SK-N-SH (cell line): ENCODE data around the gene NR3C1. TPM values are rescaled to one million over a fixed set of nuclear protein-coding genes. Genes with fewer than 3 reads are reported as not detected.

Source experiments
- CTCF ChIA-PET: fragments of 300-600, 350-600 bp; formaldehyde crosslinking; extraction: SDS; loops from one replicate; lab custom pipeline; 2021; lab: Yijun Ruan, JAX
- POLR2A ChIA-PET: fragments of 350-600 bp; sonication (Branson Sonifier 250); formaldehyde crosslinking; extraction: SDS; loops from one replicate; lab custom pipeline; 2020; ENCODE audit warnings: antibody characterized with exemption, inconsistent platforms; lab: Yijun Ruan, JAX
- DNase-seq: peaks from one replicate; pipeline ENCODE4 v3.0.0; 2012
- H2AFZ ChIP-seq: fragments of 200-600 bp; sonication (generic); 2 replicates; pipeline ENCODE4 v1.8.1; 2016; ENCODE audit warnings: antibody characterized with exemption, mild to moderate bottlenecking, low read depth
- H3F3A ChIP-seq: fragments of 200-600 bp; sonication (generic); replicated peaks from 2 replicates; pipeline ENCODE3; 2016; ENCODE audit warnings: antibody characterized with exemption, mild to moderate bottlenecking; ENCODE audit not compliant: insufficient read depth
- H3K27ac ChIP-seq, 2 experiments: fragments of 200-500 bp in 1 of 2; fragments of 200-600 bp in 1 of 2; sonication (Bioruptor generic) in 1 of 2; sonication (generic), shearing (Covaris generic) in 1 of 2; 2 replicates each; pipeline versions ENCODE4 v1.5.1 to v1.6.1; 2014 to 2016; ENCODE audit warnings: low read depth in 2 of 2, inconsistent platforms in 1 of 2, low read length in 1 of 2, mild to moderate bottlenecking in 1 of 2, mixed read lengths in 1 of 2
- H3K27me3 ChIP-seq: fragments of 200-600 bp; sonication (generic), shearing (Covaris generic); 2 replicates; pipeline ENCODE4 v1.6.1; 2016; ENCODE audit warnings: mixed run types; ENCODE audit not compliant: insufficient read depth
- H3K36me3 ChIP-seq, 2 experiments: fragments of 200-500 bp in 1 of 2; fragments of 200-600 bp in 1 of 2; sonication (Bioruptor generic) in 1 of 2; sonication (generic) in 1 of 2; replicated peaks in 1 of 2; 2 replicates each; pipeline versions ENCODE3 to v1.5.1; 2014 to 2016; ENCODE audit warnings: low read length in 1 of 2, mild to moderate bottlenecking in 1 of 2; ENCODE audit not compliant: insufficient read depth in 2 of 2, control insufficient read depth in 1 of 2
- H3K4me1 ChIP-seq, 2 experiments: fragments of 200-500 bp in 1 of 2; fragments of 200-600 bp in 1 of 2; sonication (Bioruptor generic) in 1 of 2; sonication (generic), shearing (Covaris generic) in 1 of 2; 2 replicates each; pipeline versions ENCODE4 v1.5.1 to v1.6.1; 2014 to 2016; ENCODE audit warnings: low read depth in 1 of 2, low read length in 1 of 2, mixed run types in 1 of 2; ENCODE audit not compliant: insufficient read depth in 2 of 2, control insufficient read depth in 1 of 2
- H3K4me2 ChIP-seq: fragments of 200-600 bp; sonication (generic), shearing (Covaris generic); 2 replicates; pipeline ENCODE4 v1.6.1; 2017; ENCODE audit warnings: mixed run types
- H3K4me3 ChIP-seq, 2 experiments: fragments of 200-500 bp in 1 of 2; fragments of 200-600 bp in 1 of 2; sonication (Bioruptor generic) in 1 of 2; sonication (generic), shearing (Covaris generic) in 1 of 2; 2 replicates each; pipeline versions ENCODE4 v1.5.1 to v1.8.1; 2014 to 2016; ENCODE audit warnings: low read depth in 2 of 2, inconsistent platforms in 1 of 2, low read length in 1 of 2, mild to moderate bottlenecking in 1 of 2, mixed read lengths in 1 of 2, moderate library complexity in 1 of 2
- H3K79me2 ChIP-seq: fragments of 200-600 bp; sonication (generic); 2 replicates; pipeline ENCODE4 v1.8.1; 2017; ENCODE audit warnings: mild to moderate bottlenecking; ENCODE audit not compliant: insufficient read depth
- H3K9ac ChIP-seq: fragments of 200-600 bp; sonication (generic); 2 replicates; pipeline ENCODE4 v1.6.1; 2017; ENCODE audit warnings: mixed run types
- H3K9me2 ChIP-seq: fragments of 200-600 bp; sonication (generic); 2 replicates; pipeline ENCODE4 v1.6.1; 2017; ENCODE audit warnings: mixed run types
- H3K9me3 ChIP-seq: fragments of 200-600 bp; sonication (generic); 2 replicates; pipeline ENCODE4 v1.6.1; 2017; ENCODE audit warnings: mixed run types, mild to moderate bottlenecking, moderate library complexity
- H4K20me1 ChIP-seq: fragments of 200-600 bp; sonication (generic); 2 replicates; pipeline ENCODE4 v1.6.1; 2017; ENCODE audit warnings: mild to moderate bottlenecking, mixed run types; ENCODE audit not compliant: insufficient read depth
- ELF1 ChIP-seq: IDR thresholded peaks from 2 replicates; pipeline ENCODE4 v1.4.0; 2012
- EZH2phosphoT487 ChIP-seq: fragments of 200-600 bp; sonication (generic); IDR thresholded peaks from 2 replicates; pipeline ENCODE4 v1.6.1; 2017; ENCODE audit warnings: low read depth, mixed run types, mild to moderate bottlenecking, antibody characterized with exemption, moderate library complexity, borderline replicate concordance
- FOXM1 ChIP-seq: IDR thresholded peaks from 2 replicates; pipeline ENCODE4 v1.4.0; 2012; ENCODE audit warnings: low read depth, mild to moderate bottlenecking
- GATA2 ChIP-seq: sonication (generic); formaldehyde crosslinking; IDR thresholded peaks from 2 replicates; pipeline ENCODE4 v1.5.0; 2020; ENCODE audit warnings: mild to moderate bottlenecking, missing genetic modification reagents
- JUND ChIP-seq: IDR thresholded peaks from 2 replicates; pipeline ENCODE4 v1.4.0; 2012
- MXI1 ChIP-seq: IDR thresholded peaks from 2 replicates; pipeline ENCODE4 v1.6.1; 2012; ENCODE audit warnings: mild to moderate bottlenecking, low read depth, low read length, improper control_type of control experiment
- NFIC ChIP-seq: IDR thresholded peaks from 2 replicates; pipeline ENCODE4 v1.4.0; 2012; ENCODE audit warnings: borderline replicate concordance
- RCOR1 ChIP-seq: fragments of 150-350 bp; IDR thresholded peaks from 2 replicates; pipeline ENCODE4 v1.6.1; 2017; ENCODE audit warnings: antibody characterized with exemption, low read length
- TCF12 ChIP-seq: IDR thresholded peaks from 2 replicates; pipeline ENCODE4 v1.4.0; 2012
- TEAD4 ChIP-seq: IDR thresholded peaks from 2 replicates; pipeline ENCODE4 v1.4.0; 2012; ENCODE audit warnings: mild to moderate bottlenecking, borderline replicate concordance; ENCODE audit not compliant: insufficient read depth
- YY1 ChIP-seq: IDR thresholded peaks from 2 replicates; pipeline ENCODE4 v1.4.0; 2012; ENCODE audit warnings: low read depth, mild to moderate bottlenecking
- WGBS: methylation state at CpG from one replicate; pipeline ENCODE4 v1.1.6; 2017; ENCODE audit warnings: low lambda C conversion rate; 5-methylcytosine and 5-hydroxymethylcytosine counted together
- polyA plus RNA-seq, 3 experiments: library from polyadenylated mRNA; depleted of rRNA; stranded (reverse); fragments of >200 nt; gene quantifications; 2 replicates each; pipeline ENCODE4 v1.2.3, GENCODE V29; 2012
- TF ChIP-seq, protein P1 (sequence below): IDR thresholded peaks from 2 replicates; pipeline ENCODE4 v1.4.0; 2012; ENCODE audit warnings: low read depth
- TF ChIP-seq, protein P2 (sequence below): IDR thresholded peaks from 2 replicates; pipeline ENCODE4 v1.6.1; 2012; ENCODE audit warnings: mild to moderate bottlenecking, low read depth, low read length, moderate library complexity
- TF ChIP-seq, protein P3 (sequence below): fragments of 200-600 bp; sonication (generic); IDR thresholded peaks from 2 replicates; pipeline ENCODE4 v1.6.1; 2017; ENCODE audit warnings: antibody characterized with exemption, mild to moderate bottlenecking, moderate library complexity
- TF ChIP-seq, protein P4 (sequence below): fragments of 150-350 bp; IDR thresholded peaks from 2 replicates; pipeline ENCODE4 v1.6.1; 2016; ENCODE audit warnings: mild to moderate bottlenecking, low read depth, low read length
- TF ChIP-seq, protein P5 (sequence below): IDR thresholded peaks from 2 replicates; pipeline ENCODE4; 2012

NR3C1 gene
- polyA plus RNA-seq, 1 of the 3 experiments (the other 2 are of a cell fraction) = 7.1 TPM

DNA sequence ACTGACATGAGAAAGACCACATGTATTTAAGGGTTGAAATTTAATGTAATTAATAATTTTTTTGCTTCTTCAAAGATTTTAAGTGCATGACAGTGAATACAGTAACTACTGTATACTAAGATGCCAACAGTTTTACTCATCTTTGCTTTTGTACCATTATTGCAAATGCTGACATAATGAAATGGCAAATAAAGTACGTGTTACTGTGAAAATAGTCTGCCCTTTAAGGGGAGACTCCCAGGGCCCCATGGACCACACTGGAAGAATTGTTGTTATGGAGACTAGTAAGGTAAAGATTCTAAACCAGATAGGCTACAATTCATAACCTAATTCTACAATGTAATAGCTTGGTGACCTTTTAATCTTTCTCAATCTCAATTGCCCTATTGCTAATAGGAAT is 84.7 kb downstream of the NR3C1 start:
- TF ChIP-seq ELF1 (no peak), GATA2 (no peak), MXI1 (no peak), TCF12 (no peak), NFIC (no peak), TEAD4 (no peak), RCOR1 (no peak), JUND (no peak), FOXM1 (no peak), YY1 (no peak), EZH2phosphoT487 (no peak)
- TF ChIP-seq, protein P1, sequence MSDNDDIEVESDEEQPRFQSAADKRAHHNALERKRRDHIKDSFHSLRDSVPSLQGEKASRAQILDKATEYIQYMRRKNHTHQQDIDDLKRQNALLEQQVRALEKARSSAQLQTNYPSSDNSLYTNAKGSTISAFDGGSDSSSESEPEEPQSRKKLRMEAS = no peak
- TF ChIP-seq, protein P2, sequence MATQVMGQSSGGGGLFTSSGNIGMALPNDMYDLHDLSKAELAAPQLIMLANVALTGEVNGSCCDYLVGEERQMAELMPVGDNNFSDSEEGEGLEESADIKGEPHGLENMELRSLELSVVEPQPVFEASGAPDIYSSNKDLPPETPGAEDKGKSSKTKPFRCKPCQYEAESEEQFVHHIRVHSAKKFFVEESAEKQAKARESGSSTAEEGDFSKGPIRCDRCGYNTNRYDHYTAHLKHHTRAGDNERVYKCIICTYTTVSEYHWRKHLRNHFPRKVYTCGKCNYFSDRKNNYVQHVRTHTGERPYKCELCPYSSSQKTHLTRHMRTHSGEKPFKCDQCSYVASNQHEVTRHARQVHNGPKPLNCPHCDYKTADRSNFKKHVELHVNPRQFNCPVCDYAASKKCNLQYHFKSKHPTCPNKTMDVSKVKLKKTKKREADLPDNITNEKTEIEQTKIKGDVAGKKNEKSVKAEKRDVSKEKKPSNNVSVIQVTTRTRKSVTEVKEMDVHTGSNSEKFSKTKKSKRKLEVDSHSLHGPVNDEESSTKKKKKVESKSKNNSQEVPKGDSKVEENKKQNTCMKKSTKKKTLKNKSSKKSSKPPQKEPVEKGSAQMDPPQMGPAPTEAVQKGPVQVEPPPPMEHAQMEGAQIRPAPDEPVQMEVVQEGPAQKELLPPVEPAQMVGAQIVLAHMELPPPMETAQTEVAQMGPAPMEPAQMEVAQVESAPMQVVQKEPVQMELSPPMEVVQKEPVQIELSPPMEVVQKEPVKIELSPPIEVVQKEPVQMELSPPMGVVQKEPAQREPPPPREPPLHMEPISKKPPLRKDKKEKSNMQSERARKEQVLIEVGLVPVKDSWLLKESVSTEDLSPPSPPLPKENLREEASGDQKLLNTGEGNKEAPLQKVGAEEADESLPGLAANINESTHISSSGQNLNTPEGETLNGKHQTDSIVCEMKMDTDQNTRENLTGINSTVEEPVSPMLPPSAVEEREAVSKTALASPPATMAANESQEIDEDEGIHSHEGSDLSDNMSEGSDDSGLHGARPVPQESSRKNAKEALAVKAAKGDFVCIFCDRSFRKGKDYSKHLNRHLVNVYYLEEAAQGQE = no peak
- TF ChIP-seq, protein P3, sequence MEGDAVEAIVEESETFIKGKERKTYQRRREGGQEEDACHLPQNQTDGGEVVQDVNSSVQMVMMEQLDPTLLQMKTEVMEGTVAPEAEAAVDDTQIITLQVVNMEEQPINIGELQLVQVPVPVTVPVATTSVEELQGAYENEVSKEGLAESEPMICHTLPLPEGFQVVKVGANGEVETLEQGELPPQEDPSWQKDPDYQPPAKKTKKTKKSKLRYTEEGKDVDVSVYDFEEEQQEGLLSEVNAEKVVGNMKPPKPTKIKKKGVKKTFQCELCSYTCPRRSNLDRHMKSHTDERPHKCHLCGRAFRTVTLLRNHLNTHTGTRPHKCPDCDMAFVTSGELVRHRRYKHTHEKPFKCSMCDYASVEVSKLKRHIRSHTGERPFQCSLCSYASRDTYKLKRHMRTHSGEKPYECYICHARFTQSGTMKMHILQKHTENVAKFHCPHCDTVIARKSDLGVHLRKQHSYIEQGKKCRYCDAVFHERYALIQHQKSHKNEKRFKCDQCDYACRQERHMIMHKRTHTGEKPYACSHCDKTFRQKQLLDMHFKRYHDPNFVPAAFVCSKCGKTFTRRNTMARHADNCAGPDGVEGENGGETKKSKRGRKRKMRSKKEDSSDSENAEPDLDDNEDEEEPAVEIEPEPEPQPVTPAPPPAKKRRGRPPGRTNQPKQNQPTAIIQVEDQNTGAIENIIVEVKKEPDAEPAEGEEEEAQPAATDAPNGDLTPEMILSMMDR = no peak
- TF ChIP-seq, protein P4, sequence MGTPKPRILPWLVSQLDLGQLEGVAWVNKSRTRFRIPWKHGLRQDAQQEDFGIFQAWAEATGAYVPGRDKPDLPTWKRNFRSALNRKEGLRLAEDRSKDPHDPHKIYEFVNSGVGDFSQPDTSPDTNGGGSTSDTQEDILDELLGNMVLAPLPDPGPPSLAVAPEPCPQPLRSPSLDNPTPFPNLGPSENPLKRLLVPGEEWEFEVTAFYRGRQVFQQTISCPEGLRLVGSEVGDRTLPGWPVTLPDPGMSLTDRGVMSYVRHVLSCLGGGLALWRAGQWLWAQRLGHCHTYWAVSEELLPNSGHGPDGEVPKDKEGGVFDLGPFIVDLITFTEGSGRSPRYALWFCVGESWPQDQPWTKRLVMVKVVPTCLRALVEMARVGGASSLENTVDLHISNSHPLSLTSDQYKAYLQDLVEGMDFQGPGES = no peak
- TF ChIP-seq, protein P5, sequence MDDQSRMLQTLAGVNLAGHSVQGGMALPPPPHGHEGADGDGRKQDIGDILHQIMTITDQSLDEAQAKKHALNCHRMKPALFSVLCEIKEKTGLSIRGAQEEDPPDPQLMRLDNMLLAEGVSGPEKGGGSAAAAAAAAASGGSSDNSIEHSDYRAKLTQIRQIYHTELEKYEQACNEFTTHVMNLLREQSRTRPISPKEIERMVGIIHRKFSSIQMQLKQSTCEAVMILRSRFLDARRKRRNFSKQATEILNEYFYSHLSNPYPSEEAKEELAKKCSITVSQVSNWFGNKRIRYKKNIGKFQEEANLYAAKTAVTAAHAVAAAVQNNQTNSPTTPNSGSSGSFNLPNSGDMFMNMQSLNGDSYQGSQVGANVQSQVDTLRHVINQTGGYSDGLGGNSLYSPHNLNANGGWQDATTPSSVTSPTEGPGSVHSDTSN = no peak
- Histone ChIP-seq H3K4me3 (no peak overlapping the region), H3K9me3 (no peaks in the 10 kb centered on the region), H3K36me3 (peaks cover 0 to 10% of the 10 kb centered on the region in 2 experiments), H4K20me1 (peaks cover 14% of the 10 kb centered on the region; the same call in 1 of the 2 replicates), H3K9ac (no peak overlapping the region), H3K4me1 (peaks cover 16 to 23% of the 10 kb centered on the region in 2 experiments), H3K27me3 (no peaks in the 10 kb centered on the region), H3K27ac (peak overlapping the region in 1 of 2 experiments; percentile 91; a peak in 2 of 4 replicates), H2AFZ (no peak overlapping the region), H3F3A (peaks cover 19% of the 10 kb centered on the region), H3K4me2 (no peak overlapping the region), H3K79me2 (peaks cover 76% of the 10 kb centered on the region), H3K9me2 (no peaks in the 10 kb centered on the region)
- CTCF ChIA-PET = interaction anchor here (1.3 kb wide), 1 partner anchor 9 kb away, joined by 4 read pairs; no protein-coding TSS in a partner anchor
- no peak for DNase-seq
- WGBS = 78% methylated on average over 1 of the region's 1 CpG
- POLR2A ChIA-PET = no interaction called here
